IMR-90 (cell line): Measurements from ENCODE around the gene MRPL20. TPM values are rescaled to one million over a fixed set of nuclear protein-coding genes. Genes with fewer than 3 reads are reported as not detected.
A peak's percentile ranks its signal among the peaks of the same experiment; 100 is the strongest.

Experiments
- ATAC-seq: fragments of 200-7000 bp; cut with Tn5 transposase; 2 replicates; pipeline ENCODE4 v1.9.1; 2020; ENCODE audit warnings: low read depth, mild to moderate bottlenecking, moderate library complexity
- BruUV-seq: library from RNA; stranded (reverse); fragments of 400-500 nt; replicated peaks from 2 replicates; lab custom pipeline; 2021; lab: Mats Ljungman, UMichigan
- CTCF ChIA-PET: fragments of 300-600 bp; formaldehyde crosslinking; extraction: SDS; loops from one replicate; lab custom pipeline; 2021; ENCODE audit warnings: antibody characterized with exemption; lab: Yijun Ruan, JAX
- POLR2A ChIA-PET: fragments of 300-600 bp; sonication (Branson Sonifier 250); formaldehyde crosslinking; loops from one replicate; lab custom pipeline; 2022; ENCODE audit warnings: antibody characterized with exemption; ENCODE audit not compliant: unreplicated experiment; lab: Charles Lee
- DNase-seq: peaks from one replicate; pipeline ENCODE4 v3.0.0; 2013
- H2AFZ ChIP-seq: replicated peaks from 2 replicates; pipeline ENCODE3; 2013; ENCODE audit warnings: low read length, mild to moderate bottlenecking; ENCODE audit not compliant: poor library complexity
- H2AK5ac ChIP-seq: 2 replicates; pipeline ENCODE4 v1.6.1; 2013; ENCODE audit warnings: low read depth, low read length, inconsistent platforms
- H2AK9ac ChIP-seq: replicated peaks from 2 replicates; pipeline ENCODE3; 2013; ENCODE audit warnings: mild to moderate bottlenecking, low read depth, low read length, moderate library complexity; ENCODE audit not compliant: poor library complexity
- H2BK120ac ChIP-seq: 2 replicates; pipeline ENCODE4 v1.6.1; 2013; ENCODE audit warnings: low read depth, low read length, inconsistent platforms
- H2BK15ac ChIP-seq: 3 replicates; pipeline ENCODE4 v1.6.1; 2013; ENCODE audit warnings: low read depth, low read length, inconsistent platforms
- H2BK20ac ChIP-seq: 2 replicates; pipeline ENCODE4 v1.6.1; 2013; ENCODE audit warnings: low read depth, mild to moderate bottlenecking, inconsistent platforms, low read length, moderate library complexity
- H2BK5ac ChIP-seq: 2 replicates; pipeline ENCODE4 v1.6.1; 2013; ENCODE audit warnings: mild to moderate bottlenecking, low read depth, low read length, inconsistent platforms; ENCODE audit not compliant: poor library complexity, severe bottlenecking
- H3K14ac ChIP-seq: replicated peaks from 2 replicates; pipeline ENCODE4 v1.6.1; 2013; ENCODE audit warnings: low read depth, low read length, inconsistent platforms
- H3K18ac ChIP-seq: 2 replicates; pipeline ENCODE4 v1.6.1; 2013; ENCODE audit warnings: low read depth, low read length, control low read depth
- H3K23ac ChIP-seq: 2 replicates; pipeline ENCODE4 v1.6.1; 2013; ENCODE audit warnings: low read depth, low read length, inconsistent platforms
- H3K27ac ChIP-seq: 2 replicates; pipeline ENCODE4 v1.5.1; 2013; ENCODE audit warnings: mild to moderate bottlenecking, control low read depth, low read length; ENCODE audit not compliant: insufficient read depth
- H3K27me3 ChIP-seq: 2 replicates; pipeline ENCODE4 v1.6.1; 2013; ENCODE audit warnings: low read length; ENCODE audit not compliant: control insufficient read depth, insufficient read depth
- H3K36me3 ChIP-seq: 2 replicates; pipeline ENCODE4 v1.6.1; 2013; ENCODE audit warnings: low read length, mixed read lengths; ENCODE audit not compliant: control insufficient read depth, insufficient read depth
- H3K4ac ChIP-seq: 2 replicates; pipeline ENCODE4 v1.6.1; 2013; ENCODE audit warnings: low read depth, low read length, inconsistent platforms
- H3K4me1 ChIP-seq: 2 replicates; pipeline ENCODE4 v1.6.1; 2013; ENCODE audit warnings: low read length, mixed read lengths; ENCODE audit not compliant: control insufficient read depth, insufficient read depth
- H3K4me2 ChIP-seq: 2 replicates; pipeline ENCODE4 v1.6.1; 2013; ENCODE audit warnings: low read depth, mild to moderate bottlenecking, control low read depth, low read length, moderate library complexity
- H3K4me3 ChIP-seq: 2 replicates; pipeline ENCODE4 v1.5.1; 2013; ENCODE audit warnings: low read depth, mild to moderate bottlenecking, control low read depth, low read length, moderate library complexity; ENCODE audit not compliant: insufficient read depth
- H3K56ac ChIP-seq: 2 replicates; pipeline ENCODE4 v1.6.1; 2013; ENCODE audit warnings: low read length, inconsistent platforms; ENCODE audit not compliant: insufficient read depth; ENCODE audit errors: extremely low read depth
- H3K79me1 ChIP-seq, 2 experiments: 2 replicates each; pipeline ENCODE4 v1.6.1; 2013; ENCODE audit warnings: low read length in 2 of 2, inconsistent platforms in 1 of 2, low read depth in 1 of 2
- H3K9ac ChIP-seq: 2 replicates; pipeline ENCODE4 v1.6.1; 2013; ENCODE audit warnings: low read depth, low read length, control low read depth
- H3K9me1 ChIP-seq: 2 replicates; pipeline ENCODE4 v1.6.1; 2013; ENCODE audit warnings: low read length, inconsistent platforms; ENCODE audit not compliant: insufficient read depth
- H3K9me3 ChIP-seq: 2 replicates; pipeline ENCODE4 v1.6.1; 2013; ENCODE audit warnings: low read length; ENCODE audit not compliant: control insufficient read depth, insufficient read depth
- H4K20me1 ChIP-seq: 2 replicates; pipeline ENCODE4 v1.6.1; 2013; ENCODE audit warnings: low read length, inconsistent platforms; ENCODE audit not compliant: insufficient read depth
- H4K5ac ChIP-seq: 2 replicates; pipeline ENCODE4 v1.6.1; 2013; ENCODE audit warnings: mild to moderate bottlenecking, low read depth, low read length, control low read depth
- H4K8ac ChIP-seq, 2 experiments: 2 replicates each; pipeline ENCODE4 v1.6.1; 2013; ENCODE audit warnings: low read depth in 2 of 2, low read length in 2 of 2, control low read depth in 1 of 2, inconsistent platforms in 1 of 2
- H4K91ac ChIP-seq: 2 replicates; pipeline ENCODE4 v1.6.1; 2013; ENCODE audit warnings: low read depth, low read length, inconsistent platforms; ENCODE audit not compliant: insufficient read depth
- BHLHE40 ChIP-seq: fragments of 150-350 bp; IDR thresholded peaks from 2 replicates; pipeline ENCODE4 v1.6.1; 2016; ENCODE audit warnings: mild to moderate bottlenecking, low read depth, low read length
- CEBPB ChIP-seq: IDR thresholded peaks from 2 replicates; pipeline ENCODE4 v1.6.1; 2012; ENCODE audit warnings: low read depth, low read length, improper control_type of control experiment
- CHD1 ChIP-seq: IDR thresholded peaks from 2 replicates; pipeline ENCODE4 v1.6.1; 2012; ENCODE audit warnings: low read depth, low read length, improper control_type of control experiment
- CTCF ChIP-seq: conservative IDR thresholded peaks from 2 replicates; pipeline ENCODE4 v1.5.1; 2012; ENCODE audit warnings: mild to moderate bottlenecking, low read depth, low read length, improper control_type of control experiment
- ELK1 ChIP-seq: fragments of 150-350 bp; IDR thresholded peaks from 2 replicates; pipeline ENCODE4 v1.6.1; 2016; ENCODE audit warnings: low read depth, mild to moderate bottlenecking, low read length, moderate library complexity, borderline replicate concordance
- FOS ChIP-seq: fragments of 150-350 bp; IDR thresholded peaks from 2 replicates; pipeline ENCODE4 v1.6.1; 2016; ENCODE audit warnings: low read depth, low read length
- MAFK ChIP-seq: IDR thresholded peaks from 2 replicates; pipeline ENCODE4 v1.6.1; 2012; ENCODE audit warnings: low read depth, low read length, improper control_type of control experiment
- MAZ ChIP-seq: IDR thresholded peaks from 2 replicates; pipeline ENCODE4 v1.6.1; 2012; ENCODE audit warnings: low read depth, mild to moderate bottlenecking, low read length, improper control_type of control experiment, moderate library complexity, borderline replicate concordance
- NFE2L2 ChIP-seq: fragments of 150-350 bp; IDR thresholded peaks from 2 replicates; pipeline ENCODE4 v1.6.1; 2016; ENCODE audit warnings: low read depth, mild to moderate bottlenecking, low read length
- POLR2A ChIP-seq: IDR thresholded peaks from 2 replicates; pipeline ENCODE4 v1.6.1; 2012; ENCODE audit warnings: mild to moderate bottlenecking, low read depth, low read length
- RAD21 ChIP-seq: IDR thresholded peaks from 2 replicates; pipeline ENCODE4 v1.6.1; 2012; ENCODE audit warnings: low read length, improper control_type of control experiment
- RCOR1 ChIP-seq: IDR thresholded peaks from 2 replicates; pipeline ENCODE4 v1.6.1; 2012; ENCODE audit warnings: mild to moderate bottlenecking, low read length, improper control_type of control experiment; ENCODE audit not compliant: insufficient replicate concordance
- RFX5 ChIP-seq: IDR thresholded peaks from 2 replicates; pipeline ENCODE4 v1.8.0; 2012; ENCODE audit warnings: low read depth, mild to moderate bottlenecking, low read length, moderate library complexity
- SMC3 ChIP-seq: fragments of 150-350 bp; IDR thresholded peaks from 2 replicates; pipeline ENCODE4 v1.6.1; 2016; ENCODE audit warnings: low read depth, mild to moderate bottlenecking, antibody characterized with exemption, low read length, moderate library complexity
- USF2 ChIP-seq: fragments of 150-350 bp; IDR thresholded peaks from 2 replicates; pipeline ENCODE4 v1.6.1; 2017; ENCODE audit warnings: mild to moderate bottlenecking, antibody characterized with exemption, low read length, low read depth
- WGBS, 2 experiments: methylation state at CpG; one replicate each; pipeline versions ENCODE4 v1.1.5 to v1.1.7; 2013; ENCODE audit warnings: missing lambda C conversion rate in 2 of 2; ENCODE audit not compliant: insufficient read length in 1 of 2; ENCODE audit errors: extremely low coverage in 2 of 2; 5-methylcytosine and 5-hydroxymethylcytosine counted together
- dilution Hi-C: fragments of 300-500 bp; cut with HindIII; formaldehyde crosslinking; loops from one replicate; pipeline ENCODE4 v1.14.3; 2018; ENCODE audit warnings: low sequenced_read_pairs; ENCODE audit not compliant: unreplicated experiment
- in situ Hi-C: fragments of 300-500 bp; cut with MboI; formaldehyde crosslinking; loops from 3 replicates; pipeline ENCODE4 v1.14.3; 2019; ENCODE audit warnings: low sequenced_read_pairs, inconsistent platforms, mixed read lengths
- intact Hi-C: fragments of 100-400 bp; cut with micrococcal nuclease; formaldehyde crosslinking; loops from 2 replicates; pipeline ENCODE4 v1.10.0; 2022
- polyA plus RNA-seq, 3 experiments: library from polyadenylated mRNA; depleted of rRNA; stranded (reverse); fragments of >200 nt; gene quantifications; 2 replicates each; pipeline ENCODE4 v1.2.3, GENCODE V29; 2012; ENCODE audit warnings: low replicate concordance in 1 of 3
- total RNA-seq: library from RNA; depleted of rRNA; stranded (reverse); fragments of >200 nt; gene quantifications from 2 replicates; pipeline ENCODE4 v1.2.3, GENCODE V29; 2012

The MRPL20 gene
- total and polyA plus RNA-seq, 2 of the 4 experiments (the other 2 are of a cell fraction), result 141 to 157 TPM

- Histone ChIP-seq H3K9me1 (peaks cover 13% of the 10 kb centered on the region), H2AK5ac (peak overlapping the region; percentile 100), H2AK9ac (peak overlapping the region; percentile 94), H3K79me1 (peaks cover 4 to 17% of the 10 kb centered on the region in 2 experiments; a peak in 3 of 4 replicates), H4K8ac (peak overlapping the region; percentile 84 to 99), H2BK5ac (peak overlapping the region; percentile 98), H2AFZ (peak overlapping the region; percentile 45), H4K20me1 (peaks cover 12% of the 10 kb centered on the region), H3K14ac (peak overlapping the region; percentile 98), H4K5ac (peak overlapping the region; percentile 88), H3K4me1 (peaks cover 31% of the 10 kb centered on the region), H3K4ac (peak overlapping the region; percentile 100), H2BK120ac (peak overlapping the region; percentile 99), H3K4me3 (no peak overlapping the region), H3K9me3 (no peaks in the 10 kb centered on the region), H3K18ac (peak overlapping the region; percentile 92), H3K4me2 (peak overlapping the region; percentile 71), H3K36me3 (peaks cover 4% of the 10 kb centered on the region; the same call in 1 of the 2 replicates), H2BK20ac (peak overlapping the region; percentile 99), H3K9ac (peak overlapping the region; percentile 41), H3K27me3 (no peaks in the 10 kb centered on the region), H3K56ac (peak overlapping the region; percentile 67; the same call in 1 of the 2 replicates), H3K27ac (peak overlapping the region; percentile 96), H4K91ac (peak overlapping the region; percentile 99), H2BK15ac (peak overlapping the region; percentile 99), H3K23ac (peak overlapping the region; percentile 98)
- WGBS, 2 experiments, result 36% methylated on average over 10 of the region's 20 CpGs; no CpG with 5 or more reads in 1 of the 2 experiments
- CTCF ChIA-PET, result no interaction called here
- DNase-seq (peak; percentile 93), ATAC-seq (peak; percentile 61)
- BruUV-seq, result no TSS peak
- dilution Hi-C loops, result no loop called here
- in situ Hi-C loops, result no loop called here
- intact Hi-C loops, result no loop called here
- POLR2A ChIA-PET, result no interaction called here
- TF ChIP-seq RCOR1 (peak; percentile 85), FOS (peak; percentile 81), BHLHE40 (peak; percentile 50), CTCF (no peak), RAD21 (no peak), MAFK (no peak), SMC3 (no peak), POLR2A (no peak), USF2 (peak; percentile 70), CHD1 (no peak), ELK1 (no peak), RFX5 (no peak), CEBPB (peak; percentile 51; the same call in 1 of the 2 replicates), MAZ (peak; percentile 92), NFE2L2 (no peak)
Observed at GRCh38 chr1:1360506-1361169, 46.5 kb downstream of the MRPL20 start.
